A673 (cell line): Measurements from ENCODE around the gene DLD. TPM values are rescaled to one million over a fixed set of nuclear protein-coding genes. Genes with fewer than 3 reads are reported as not detected.

Source experiments
- Bru-seq: library from RNA; stranded (reverse); fragments of 400-500 nt; gene quantifications from one replicate; lab custom pipeline; 2021; lab: Mats Ljungman, UMichigan
- BruChase-seq, 2 experiments: library from RNA; stranded (reverse); fragments of 400-500 nt; gene quantifications; one replicate each; lab custom pipeline; 2021; lab: Mats Ljungman, UMichigan
- BruUV-seq: library from RNA; stranded (reverse); fragments of 400-500 nt; replicated peaks from 2 replicates; lab custom pipeline; 2021; lab: Mats Ljungman, UMichigan
- CTCF ChIA-PET: fragments of 300-600 bp; sonication (Branson Sonifier 250); formaldehyde crosslinking; loops from one replicate; lab custom pipeline; 2022; ENCODE audit warnings: antibody characterized with exemption; lab: Charles Lee
- POLR2A ChIA-PET: fragments of 300-600 bp; sonication (Branson Sonifier 250); formaldehyde crosslinking; loops from one replicate; lab custom pipeline; 2022; ENCODE audit warnings: antibody characterized with exemption; ENCODE audit not compliant: low non-redundant PET; lab: Charles Lee
- DNase-seq: peaks from one replicate; pipeline ENCODE4 v3.0.0-alpha.2; 2015; ENCODE audit warnings: low spot score
- H3K27ac ChIP-seq: fragments of 200-600 bp; sonication (generic); 2 replicates; pipeline ENCODE4 v1.5.1; 2016; ENCODE audit warnings: mixed run types, low read depth, mild to moderate bottlenecking, mixed read lengths, antibody characterized with exemption, low read length; ENCODE audit not compliant: poor library complexity, severe bottlenecking
- H3K27me3 ChIP-seq: fragments of 200-600 bp; sonication (generic); replicated peaks from 2 replicates; pipeline ENCODE4 v1.6.1; 2017; ENCODE audit warnings: mixed run types, low read depth, mild to moderate bottlenecking, mixed read lengths, antibody characterized with exemption, low read length; ENCODE audit not compliant: insufficient read depth, poor library complexity
- H3K36me3 ChIP-seq: fragments of 200-600 bp; sonication (generic); 2 replicates; pipeline ENCODE4 v1.6.1; 2016; ENCODE audit warnings: mixed run types, mild to moderate bottlenecking, mixed read lengths, antibody characterized with exemption, low read length; ENCODE audit not compliant: insufficient read depth, poor library complexity, severe bottlenecking
- H3K4me1 ChIP-seq: fragments of 200-600 bp; sonication (generic); 2 replicates; pipeline ENCODE4 v1.6.1; 2017; ENCODE audit warnings: mixed run types, mild to moderate bottlenecking, mixed read lengths, antibody characterized with exemption, low read length; ENCODE audit not compliant: insufficient read depth, poor library complexity, severe bottlenecking
- H3K4me3 ChIP-seq: fragments of 200-600 bp; sonication (generic); 2 replicates; pipeline ENCODE4 v1.5.1; 2016; ENCODE audit warnings: low read depth, mixed run types, mild to moderate bottlenecking, mixed read lengths, low read length; ENCODE audit not compliant: poor library complexity, severe bottlenecking
- H3K9me3 ChIP-seq: fragments of 200-600 bp; sonication (generic); 2 replicates; pipeline ENCODE4 v1.6.1; 2016; ENCODE audit warnings: mixed run types, low read depth, mild to moderate bottlenecking, mixed read lengths, antibody characterized with exemption, low read length; ENCODE audit not compliant: poor library complexity, severe bottlenecking
- CTCF ChIP-seq: fragments of 300-800, 200-600 bp; sonication (generic); conservative IDR thresholded peaks from 2 replicates; pipeline ENCODE4 v1.5.1; 2017; ENCODE audit warnings: low read depth, mild to moderate bottlenecking, antibody characterized with exemption, low read length, moderate library complexity, mixed read lengths
- EZH2 ChIP-seq: fragments of 200-600 bp; sonication (generic); IDR thresholded peaks from 2 replicates; pipeline ENCODE4 v1.6.1; 2017; ENCODE audit warnings: borderline replicate concordance, low read depth, mild to moderate bottlenecking, mixed read lengths, antibody characterized with exemption, low read length; ENCODE audit not compliant: poor library complexity, severe bottlenecking
- intact Hi-C: fragments of 100-400 bp; cut with micrococcal nuclease; formaldehyde crosslinking; loops from one replicate; pipeline ENCODE4 v1.10.0; 2022; ENCODE audit not compliant: unreplicated experiment
- long read RNA-seq: library from polyadenylated mRNA; stranded (forward); transcript quantifications from one replicate; pipeline ENCODE4 v2.0.0, GENCODE V29; 2022
- total RNA-seq: library from RNA; stranded (reverse); gene quantifications from 2 replicates; pipeline ENCODE4 v1.2.3, GENCODE V29; 2021

DLD gene
- total RNA-seq (121 and 124 TPM in 2 replicates), Bru-seq, nascent RNA (percentile 92 among the genes with signal in this experiment), BruChase-seq, experiment 1, labeled RNA remaining after a 2-hour chase (percentile 91 among the genes with signal in this experiment), BruChase-seq, experiment 2, labeled RNA remaining after a 6-hour chase (percentile 91 among the genes with signal in this experiment)
- long read RNA-seq, transcript DLD-201 (14 exons, 3,755 nt), result major isoform, 265 of 420 reads
- long read RNA-seq, partial matches to known transcripts, result 136 of 420 reads
- long read RNA-seq, other reads (novel, unspliced or antisense), result 16 of 420 reads

DNA sequence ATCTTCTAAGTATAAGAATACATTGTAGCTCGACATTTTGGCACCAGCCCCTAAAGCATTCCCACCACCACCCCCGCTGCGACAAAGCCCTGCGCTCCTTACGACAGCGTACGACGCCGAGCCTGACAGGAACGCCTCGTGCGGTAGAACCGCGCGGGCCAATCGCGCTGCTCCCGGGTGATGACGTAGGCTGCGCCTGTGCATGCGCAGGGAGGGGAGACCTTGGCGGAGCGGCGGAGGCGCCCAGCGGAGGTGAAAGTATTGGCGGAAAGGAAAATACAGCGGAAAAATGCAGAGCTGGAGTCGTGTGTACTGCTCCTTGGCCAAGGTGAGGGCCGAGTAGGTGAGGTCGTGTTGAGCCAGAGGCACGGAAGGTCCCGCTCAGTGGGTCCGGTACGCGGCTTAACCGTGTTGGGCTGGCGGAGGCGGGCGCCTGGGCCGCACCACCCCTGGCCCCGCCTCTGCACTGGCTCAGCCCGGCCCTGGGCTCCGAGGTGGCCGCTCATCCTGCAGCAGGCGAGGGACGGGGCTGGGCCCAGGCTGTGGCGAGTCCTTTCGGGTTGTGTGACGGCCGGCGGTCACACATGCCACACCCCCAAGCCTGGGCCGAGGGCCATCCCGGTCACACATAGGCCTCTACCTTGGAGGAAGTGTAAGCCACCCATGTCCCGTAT is at the start of gene DLD:
Gene DLD (plus strand): TSS at position 222 of the 674 bp plus-strand sequence. CDS start 68 bp downstream, at position 290.
- CTCF ChIA-PET, result interaction anchor here (1.2 kb wide), 1 partner anchor 12 kb away, joined by 4 read pairs; no protein-coding TSS in a partner anchor
- Histone ChIP-seq H3K4me3 (peak within 1 kb of the TSS; percentile 88), H3K27me3 (no peaks in the 10 kb centered on the region), H3K4me1 (peaks cover 11% of the 10 kb centered on the region), H3K9me3 (no peaks in the 10 kb centered on the region), H3K27ac (peak within 1 kb of the TSS; percentile 91), H3K36me3 (peaks cover 17% of the 10 kb centered on the region)
- BruUV-seq, result TSS peak; percentile 52
- intact Hi-C loops, result no loop called here
- DNase-seq, result peak; percentile 97
- TF ChIP-seq CTCF (no peak), EZH2 (no peak)
- POLR2A ChIA-PET, result no interaction called here

GRCh38 chr7:107842213-107842612 is 48.8 kb upstream of the DLD start:
- H3K27me3 ChIP-seq, result peaks cover 6% of the 10 kb centered on the region
- intact Hi-C loops, result no loop called here
- BruUV-seq, result no TSS peak
- H3K27ac ChIP-seq, result no peak overlapping the region
- H3K4me1 ChIP-seq, result no peaks in the 10 kb centered on the region
- no peaks in the 10 kb centered on the region for H3K9me3 ChIP-seq
- CTCF ChIA-PET, result no interaction called here
- H3K4me3 ChIP-seq, result no peak overlapping the region
- POLR2A ChIA-PET, result no interaction called here
- no peaks in the 10 kb centered on the region for H3K36me3 ChIP-seq
- TF ChIP-seq EZH2 (no peak), CTCF (no peak)
- DNase-seq, result no peak

DNA sequence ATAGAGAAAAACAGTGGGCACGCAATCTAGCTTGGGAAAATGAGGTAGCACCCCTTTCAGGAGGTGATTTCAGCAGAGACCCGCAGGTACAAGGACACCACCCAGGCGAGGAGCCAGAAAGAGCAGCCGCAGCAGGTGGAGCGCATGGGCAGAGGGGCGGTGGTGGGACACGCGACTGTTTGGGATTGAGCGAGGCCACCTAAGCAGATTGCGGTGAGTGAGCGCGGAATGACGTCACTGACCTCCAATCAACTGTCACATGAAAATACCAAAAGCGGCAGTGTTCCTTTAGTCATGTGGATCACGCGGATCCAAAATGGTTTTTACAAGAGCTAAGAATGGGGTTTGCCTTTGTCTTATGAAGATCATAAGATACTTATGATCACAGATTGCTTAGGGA is 47.8 kb upstream of the DLD start:
- BruUV-seq, result no TSS peak
- ChIA-PET CTCF (no interaction called here), POLR2A (no interaction called here)
- Histone ChIP-seq H3K36me3 (no peaks in the 10 kb centered on the region), H3K27ac (no peak overlapping the region), H3K27me3 (peaks cover 6% of the 10 kb centered on the region), H3K4me3 (no peak overlapping the region), H3K4me1 (no peaks in the 10 kb centered on the region), H3K9me3 (no peaks in the 10 kb centered on the region)
- no peak for DNase-seq
- intact Hi-C loops, result no loop called here
- no peak for TF ChIP-seq CTCF
- no peak for TF ChIP-seq EZH2
